GM18873 (cell line): ENCODE results near the gene FBXO8.
"Not testable (repeated sequence)": the region's sequence is repeated elsewhere in the genome, so short reads cannot be mapped to it uniquely, and the experiment has no call there.

Source experiments
- ATAC-seq: cut with Tn5 transposase; IDR thresholded peaks from one replicate; pipeline ENCODE4 v1.9.1; 2021; ENCODE audit warnings: mild to moderate bottlenecking, moderate library complexity, moderate number of reproducible peaks; ENCODE audit not compliant: unreplicated experiment, low FRiP score

Gene FBXO8, protein sequence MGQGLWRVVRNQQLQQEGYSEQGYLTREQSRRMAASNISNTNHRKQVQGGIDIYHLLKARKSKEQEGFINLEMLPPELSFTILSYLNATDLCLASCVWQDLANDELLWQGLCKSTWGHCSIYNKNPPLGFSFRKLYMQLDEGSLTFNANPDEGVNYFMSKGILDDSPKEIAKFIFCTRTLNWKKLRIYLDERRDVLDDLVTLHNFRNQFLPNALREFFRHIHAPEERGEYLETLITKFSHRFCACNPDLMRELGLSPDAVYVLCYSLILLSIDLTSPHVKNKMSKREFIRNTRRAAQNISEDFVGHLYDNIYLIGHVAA

DNA sequence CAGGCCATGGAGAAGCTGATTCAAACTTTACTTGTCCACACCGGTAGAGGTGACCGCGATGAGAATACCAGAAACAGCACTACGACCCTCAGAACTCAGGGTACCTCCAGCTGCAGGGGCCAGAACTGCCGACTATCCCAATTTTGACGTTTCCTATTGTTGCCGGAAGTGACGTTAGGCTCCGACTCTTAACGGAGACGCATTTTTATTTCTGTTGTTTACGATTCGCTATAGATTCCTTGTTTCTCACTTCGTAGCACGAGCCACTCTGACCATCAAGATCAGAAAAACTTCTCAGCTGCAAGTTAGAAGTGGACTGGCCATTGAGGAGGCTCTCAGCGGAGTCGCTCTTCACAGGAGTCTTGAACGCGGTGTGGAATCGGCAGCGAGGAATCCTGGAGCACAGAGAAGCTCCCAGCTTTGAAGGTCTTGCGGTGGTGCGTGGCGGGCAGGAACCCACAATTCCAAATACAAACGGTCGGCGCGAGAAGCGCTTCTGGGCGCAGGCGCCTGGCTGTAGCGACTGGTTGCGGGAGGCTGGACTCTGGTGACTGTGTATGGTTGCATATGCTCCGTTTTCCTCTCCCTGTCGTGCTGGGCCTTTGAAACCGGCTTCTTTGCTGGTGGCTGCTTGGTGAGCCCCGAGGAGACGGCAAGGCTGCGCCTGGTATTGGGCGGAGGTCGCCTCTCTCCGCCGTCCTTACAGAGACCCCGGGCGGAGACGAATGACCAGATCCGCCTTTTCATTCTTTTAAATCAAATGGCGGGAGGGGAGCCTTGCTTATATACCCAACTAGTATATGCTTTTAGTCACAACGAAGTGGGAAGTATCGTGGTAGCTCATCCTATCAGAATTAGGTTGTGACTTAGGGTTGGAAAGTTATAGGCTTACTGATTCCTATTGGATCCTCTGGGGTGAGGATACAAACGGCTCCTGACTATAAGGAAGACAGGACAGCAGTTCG is at the start of gene FBXO8, which contains the start of gene CEP44:
TSS of gene FBXO8 (minus strand) at position 161 of the 965 bp plus-strand sequence. CDS start 20,575 bp downstream, outside the sequence.
TSS of gene CEP44 (plus strand) at position 405 of the 965 bp plus-strand sequence. CDS start 15,211 bp downstream, outside the sequence.
- peak; percentile 45 for ATAC-seq

DNA sequence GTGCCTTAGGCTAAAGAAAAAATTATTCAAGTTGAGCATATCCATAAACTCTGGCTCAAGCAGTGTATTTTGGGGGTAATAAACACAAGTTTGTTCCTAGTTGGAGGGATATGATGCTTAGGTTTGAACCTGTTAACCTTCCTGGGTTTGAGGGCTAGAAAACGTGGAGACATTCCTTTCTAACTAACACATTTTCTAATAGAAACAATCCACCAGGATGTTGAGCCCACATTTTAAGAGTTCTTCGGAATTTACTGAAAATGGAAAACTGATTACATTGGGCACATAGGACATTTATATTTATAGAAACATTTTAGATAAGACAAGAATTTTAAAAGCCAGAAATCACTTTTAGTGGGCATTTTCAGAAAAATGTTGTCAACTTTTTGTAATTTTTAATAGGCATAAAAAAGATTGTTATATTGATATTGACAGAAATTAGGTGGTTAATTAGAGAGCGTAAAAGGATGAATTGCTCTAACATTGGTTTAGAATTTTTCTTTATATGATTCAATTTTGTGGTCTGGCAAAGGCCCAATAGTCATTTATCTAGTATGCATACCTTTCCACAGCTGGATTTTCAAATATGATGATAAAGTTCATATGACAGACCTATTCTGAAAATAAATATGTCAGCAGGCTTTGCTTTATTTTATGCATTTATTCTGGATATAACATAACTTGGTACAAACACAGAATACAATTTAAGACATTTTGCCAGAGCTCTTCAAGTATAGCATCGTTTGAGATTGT is 49.5 kb upstream of the FBXO8 start:
- no peak for ATAC-seq

DNA sequence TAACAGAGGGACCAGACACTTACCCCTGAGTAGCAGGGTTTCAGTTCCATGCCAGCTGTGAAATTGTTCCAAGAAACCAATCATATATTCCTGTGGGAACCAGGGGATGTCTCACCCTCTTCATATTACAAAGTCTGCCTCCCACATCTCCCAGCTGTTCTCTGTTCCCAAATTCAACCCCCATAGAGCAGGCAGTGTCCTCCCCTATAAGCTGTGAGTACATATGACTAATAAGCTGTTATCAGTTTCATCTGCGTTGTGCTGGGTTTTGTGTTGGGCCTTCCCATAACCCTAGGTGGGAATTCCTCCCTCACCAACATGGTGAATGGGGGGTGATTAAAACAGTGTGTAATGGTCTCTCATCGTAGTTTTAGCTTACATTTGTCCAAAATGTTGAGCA is 41.3 kb upstream of the FBXO8 start:
- ATAC-seq: no peak

DNA sequence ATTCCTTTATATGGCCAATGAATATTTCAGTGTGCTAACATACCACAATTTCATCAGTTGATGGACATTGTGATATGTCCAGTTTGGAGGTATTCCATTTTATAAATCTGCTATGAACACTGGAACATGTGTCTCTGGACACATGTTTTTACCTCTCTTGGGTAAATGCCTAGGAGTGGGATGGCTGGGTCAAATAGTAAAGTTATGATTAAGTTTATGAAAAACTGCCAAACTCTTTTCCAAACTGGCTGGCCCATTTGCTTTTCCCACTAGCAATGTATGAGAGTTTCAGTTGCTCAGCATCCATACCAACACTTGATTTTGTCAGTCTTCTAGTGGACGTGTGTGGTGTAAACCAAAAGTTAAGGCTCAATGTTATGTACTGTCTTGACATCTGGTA is 40.8 kb upstream of the FBXO8 start:
- ATAC-seq: no peak

DNA sequence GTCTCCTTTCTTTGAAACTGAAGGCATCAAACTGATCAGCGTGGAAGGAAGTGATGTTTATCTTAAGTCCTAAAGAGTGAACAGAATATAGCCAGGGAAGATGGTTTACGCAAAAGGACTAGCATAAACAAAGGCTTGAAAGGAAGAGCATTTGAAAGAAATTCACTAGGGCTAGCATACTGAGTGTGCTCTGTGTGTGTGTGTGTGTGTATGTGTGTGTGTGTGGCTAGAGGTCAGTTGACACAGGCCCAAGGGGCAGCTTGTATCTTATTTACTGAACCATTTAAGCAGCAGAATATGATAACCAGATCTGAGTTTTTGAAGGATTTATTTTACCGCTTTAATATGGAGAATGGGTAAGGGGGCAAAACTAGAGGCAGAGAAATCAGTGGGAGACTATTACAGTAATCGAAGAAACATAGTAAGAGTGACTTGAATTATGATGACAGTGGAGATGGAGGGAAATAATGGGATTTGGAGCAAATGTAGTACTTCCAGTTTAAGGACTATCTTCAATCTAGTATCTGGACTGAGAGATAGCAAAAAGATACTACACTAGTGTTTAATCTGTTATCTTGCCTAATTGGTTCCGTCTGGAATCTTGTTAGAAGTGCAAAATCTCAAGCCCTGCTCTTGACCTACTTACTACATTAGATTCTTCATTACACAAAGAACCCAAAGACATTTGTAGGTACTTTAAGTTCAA is 37.2 kb upstream of the FBXO8 start:
- no peak for ATAC-seq

DNA sequence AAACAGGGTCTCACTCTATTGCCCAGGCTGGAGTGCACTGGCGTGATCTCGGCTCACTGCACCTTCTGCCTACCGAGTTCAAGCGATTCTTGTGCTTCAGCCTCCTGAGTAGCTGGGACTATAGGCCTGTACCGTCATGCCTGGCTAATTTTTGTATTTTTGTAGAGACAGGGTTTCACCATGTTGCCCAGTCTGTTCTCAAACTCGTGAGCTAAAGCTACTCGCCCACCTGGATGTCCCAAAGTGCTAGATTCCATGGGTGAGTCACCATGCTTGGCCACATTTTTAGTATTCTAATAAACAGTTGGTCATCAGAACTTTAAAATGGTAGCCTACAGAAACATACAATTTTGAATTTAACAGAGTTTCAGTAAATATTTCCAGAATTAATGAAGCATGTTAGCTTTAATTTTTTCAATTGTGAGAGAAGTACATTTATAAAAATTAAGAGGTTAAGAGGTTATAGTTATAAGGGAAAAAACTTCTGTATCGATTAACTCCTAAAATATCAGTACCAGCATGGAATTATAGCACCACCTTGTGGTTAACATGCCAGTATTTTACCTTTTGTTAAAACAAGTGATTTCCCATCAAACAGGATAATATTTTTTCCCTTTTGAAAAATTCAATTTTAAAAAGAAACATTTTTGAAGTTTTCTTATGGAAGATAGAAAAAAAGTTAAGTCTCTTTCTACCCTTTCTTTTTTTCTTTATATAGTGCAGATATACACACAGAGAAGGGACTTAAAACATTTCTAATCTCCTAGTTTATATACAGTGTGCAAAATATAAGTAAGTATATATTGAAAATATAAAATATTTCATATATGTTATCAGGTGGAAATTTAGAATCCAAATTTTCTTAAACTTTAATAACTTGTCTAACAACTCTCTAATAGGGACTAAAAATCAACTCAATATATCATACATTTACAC is 35.6 kb upstream of the FBXO8 start:
- ATAC-seq: no peak

DNA sequence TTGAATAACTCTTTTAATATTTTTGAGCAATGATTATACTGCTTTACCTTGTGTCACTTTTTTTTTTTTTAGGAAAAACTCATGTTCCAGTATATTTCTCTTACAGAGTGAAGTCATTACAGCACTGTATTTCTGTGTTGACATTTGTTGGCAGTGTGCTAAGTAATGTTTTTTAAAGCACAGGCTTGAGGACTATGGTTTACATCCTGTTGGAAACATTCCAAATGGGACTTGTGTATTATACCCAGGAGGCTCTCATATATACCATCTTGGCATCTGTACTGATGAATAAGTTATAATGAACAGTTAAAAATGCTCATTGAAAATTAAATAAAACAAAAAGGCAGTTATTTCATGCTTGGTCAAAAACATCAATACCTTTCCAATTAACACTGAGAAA is 34.1 kb upstream of the FBXO8 start:
- no peak for ATAC-seq

DNA sequence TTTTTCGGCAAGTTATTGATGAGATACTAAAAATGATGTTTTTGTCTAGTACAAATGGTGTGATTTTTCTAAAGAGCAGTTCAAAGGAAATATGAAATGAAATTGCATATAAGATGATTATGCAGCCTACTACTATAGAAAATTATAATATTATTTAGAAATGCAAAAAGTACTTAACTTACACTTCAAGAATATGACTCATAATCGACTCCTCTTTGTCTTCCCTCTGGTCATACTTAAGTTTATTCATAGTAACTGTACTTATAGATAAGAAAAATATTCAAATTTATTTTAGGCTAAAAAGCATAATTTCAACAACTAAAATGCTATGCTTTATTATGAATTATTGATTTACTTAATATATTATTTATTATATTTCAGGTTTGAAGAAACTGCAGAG is 33.5 kb upstream of the FBXO8 start:
- ATAC-seq: no peak

DNA sequence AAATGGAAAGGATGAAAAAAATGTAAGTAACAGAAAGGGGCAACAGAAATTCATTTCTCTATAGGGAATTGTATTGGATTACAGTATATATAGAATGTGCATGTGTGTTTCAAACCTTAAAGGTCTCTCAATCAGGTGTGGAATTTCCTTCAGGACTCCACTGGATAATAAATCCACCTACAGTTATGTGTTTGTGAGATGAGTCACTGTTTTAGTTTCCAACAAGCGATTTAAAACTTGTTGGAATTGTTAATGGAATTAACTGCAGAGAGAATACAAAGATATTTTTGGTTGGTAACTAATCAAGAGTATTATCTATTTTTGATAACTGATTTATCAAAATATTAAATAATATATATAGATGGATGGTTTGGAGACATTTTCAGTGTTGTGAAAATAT is 33.1 kb upstream of the FBXO8 start:
- ATAC-seq: no peak

DNA sequence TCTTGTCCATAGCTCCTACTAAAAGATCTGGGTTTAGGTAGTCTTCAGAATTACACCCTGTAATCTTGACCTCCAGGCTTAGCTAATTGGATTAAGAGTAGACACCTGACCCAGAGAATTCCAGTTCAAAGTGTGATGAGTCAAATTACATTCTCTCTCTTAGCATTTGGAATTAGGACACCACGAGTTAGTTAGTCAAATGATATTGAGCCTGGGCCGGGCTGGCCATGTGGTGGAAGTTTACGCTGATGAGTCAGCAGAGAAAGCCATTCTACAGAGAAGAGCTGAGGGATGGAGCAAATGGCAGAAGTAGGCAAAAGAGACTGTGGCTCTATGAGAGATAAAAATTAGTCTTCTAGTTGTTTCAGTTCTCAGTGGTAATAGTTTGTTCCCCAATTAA is 31.3 kb upstream of the FBXO8 start:
- ATAC-seq: no peak

DNA sequence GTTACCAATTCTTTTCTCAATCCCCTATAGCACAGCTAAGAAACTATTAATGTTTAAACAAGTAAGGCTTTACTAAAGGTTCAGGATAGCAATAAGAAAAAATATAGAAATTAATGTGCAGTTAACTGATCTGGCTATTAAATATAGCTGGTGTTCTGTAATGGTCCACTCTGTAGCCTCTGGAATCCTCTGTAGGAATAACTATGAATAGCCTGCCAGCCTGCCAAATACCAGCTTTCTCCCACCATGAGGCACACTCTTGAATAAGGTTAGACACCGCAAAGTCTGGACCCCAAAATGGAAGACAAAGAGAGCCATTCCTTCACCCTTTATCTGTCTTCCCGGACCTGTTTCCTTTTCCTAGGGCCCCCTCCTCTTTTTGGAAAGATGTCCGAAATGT is 30.8 kb upstream of the FBXO8 start:
- no peak for ATAC-seq

DNA sequence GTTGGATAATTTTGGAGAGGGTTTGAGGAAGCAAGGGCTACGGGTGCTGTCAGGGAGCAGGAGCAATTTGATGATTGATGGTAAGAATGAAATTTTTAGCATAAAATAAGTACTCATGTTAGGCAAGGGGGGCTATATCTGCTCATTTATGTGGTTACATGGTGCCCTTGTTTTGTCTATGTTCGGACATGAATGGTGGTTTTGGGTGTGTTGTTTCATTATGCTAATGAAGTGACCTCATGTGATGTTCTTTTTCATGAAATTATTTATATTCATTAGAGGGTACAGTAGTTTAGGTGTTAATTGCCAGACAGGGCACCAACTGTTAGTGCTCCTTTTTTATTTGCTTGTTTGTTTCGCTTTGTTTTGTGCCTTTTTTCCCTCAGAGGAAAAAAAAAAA is 29.5 kb upstream of the FBXO8 start:
- ATAC-seq: no peak

DNA sequence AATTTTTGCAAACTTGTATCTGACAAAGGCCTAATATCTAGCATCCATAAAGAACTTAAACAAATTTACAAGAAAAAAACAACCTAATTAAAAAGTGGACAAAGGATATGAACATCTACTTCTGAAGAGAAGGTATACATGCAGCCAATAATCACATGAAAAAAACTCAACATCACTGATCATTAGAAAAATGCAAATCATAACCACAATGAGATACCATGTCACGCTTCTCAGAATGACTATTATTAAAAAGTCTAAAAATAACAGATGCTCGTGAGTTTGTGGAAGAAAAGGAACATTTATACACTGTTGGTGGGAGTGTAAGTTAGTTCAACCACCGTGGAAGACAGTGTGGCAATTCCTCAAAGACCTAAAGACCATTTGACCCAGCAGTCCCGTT is 24.2 kb upstream of the FBXO8 start:
- ATAC-seq: no peak

DNA sequence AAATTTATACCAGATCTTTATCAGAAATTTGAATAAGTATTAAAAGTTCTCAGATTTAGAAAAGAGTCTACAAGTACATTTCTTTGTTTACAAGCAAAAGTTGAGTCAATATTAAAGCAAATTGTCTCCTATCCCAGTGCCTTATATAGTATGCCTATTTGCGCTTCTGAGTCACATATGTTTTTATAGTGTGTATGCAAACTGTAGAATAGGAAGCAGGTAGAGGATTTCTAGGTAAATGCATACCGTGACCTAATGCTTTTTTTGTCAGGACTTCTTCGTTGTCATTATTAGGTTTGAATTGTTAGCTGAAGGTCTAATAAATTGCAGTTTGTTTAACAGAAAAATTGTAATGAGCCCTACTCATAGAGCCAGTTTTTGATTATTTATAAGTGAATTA is 22.5 kb upstream of the FBXO8 start:
- ATAC-seq: no peak

DNA sequence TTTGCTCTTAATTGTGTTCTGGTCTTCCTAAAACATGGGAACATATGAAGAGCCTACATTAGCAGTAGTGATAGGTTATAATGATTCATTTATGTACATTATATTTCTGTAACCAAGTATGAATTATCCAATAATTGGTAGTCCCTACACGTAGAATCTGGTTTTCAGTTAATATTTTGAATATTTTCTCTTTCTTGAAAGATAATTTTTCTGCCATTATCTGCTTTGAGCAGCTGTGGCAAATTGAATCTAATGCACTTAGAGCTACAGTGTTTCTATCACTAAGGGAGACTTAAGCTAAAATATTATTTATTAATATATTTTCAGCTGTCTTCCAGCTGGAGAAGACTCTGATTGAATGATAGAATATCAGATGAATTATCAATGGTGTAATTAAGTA is 21.2 kb upstream of the FBXO8 start:
- no peak for ATAC-seq

DNA sequence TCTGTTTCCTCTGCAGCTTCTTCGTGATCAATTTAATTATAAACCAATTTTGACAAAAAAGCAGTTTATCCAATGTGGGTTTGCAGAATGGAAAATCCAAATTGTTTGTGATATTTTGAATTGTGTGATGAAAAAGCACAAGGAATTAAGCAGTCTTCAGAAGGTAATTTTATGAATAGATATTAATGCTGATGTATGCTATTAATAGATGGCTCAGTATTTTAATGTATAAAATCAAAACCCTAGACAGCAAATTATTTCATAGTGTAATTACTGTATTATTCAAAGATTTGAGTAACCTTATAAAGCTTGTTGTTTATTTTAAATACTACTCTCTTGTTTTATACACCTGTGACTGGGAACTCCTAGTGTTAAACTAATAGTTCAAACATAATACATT is 20.2 kb upstream of the FBXO8 start:
- ATAC-seq: no peak

DNA sequence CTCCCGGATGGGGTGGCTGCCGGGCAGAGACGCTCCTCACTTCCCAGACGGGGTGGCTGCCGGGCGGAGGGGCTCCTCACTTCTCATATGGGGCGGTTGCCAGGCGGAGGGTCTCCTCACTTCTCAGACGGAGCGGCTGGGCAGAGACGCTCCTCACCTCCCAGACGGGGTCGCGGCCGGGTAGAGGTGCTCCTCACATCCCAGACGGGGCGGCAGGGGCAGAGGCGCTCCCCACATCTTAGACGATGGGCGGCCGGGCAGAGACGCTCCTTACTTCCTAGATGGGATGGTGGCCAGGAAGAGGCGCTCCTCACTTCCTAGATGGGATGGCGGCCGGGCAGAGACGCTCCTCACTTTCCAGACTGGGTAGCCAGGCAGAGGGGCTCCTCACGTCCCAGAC is 11.7 kb upstream of the FBXO8 start:
- not testable (repeated sequence) for ATAC-seq

DNA sequence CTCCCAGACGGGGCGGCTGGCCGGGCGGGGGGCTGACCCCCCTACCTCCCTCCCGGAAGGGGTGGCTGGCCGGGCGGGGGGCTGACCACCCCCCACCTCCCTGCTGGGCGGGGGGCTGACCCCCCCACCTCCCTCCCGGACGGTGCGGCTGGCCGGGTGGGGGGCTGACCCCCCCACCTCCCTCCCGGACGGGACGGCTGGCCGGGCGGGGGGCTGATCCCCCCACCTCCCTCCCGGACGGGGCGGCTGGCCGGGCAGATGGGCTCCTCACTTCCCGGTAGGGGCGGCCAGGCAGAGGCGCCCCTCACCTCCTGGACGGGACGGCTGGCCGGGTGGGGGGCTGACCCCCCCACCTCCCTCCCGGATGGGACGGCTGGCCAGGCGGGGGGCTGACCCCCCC is 11.2 kb upstream of the FBXO8 start:
- ATAC-seq: not testable (repeated sequence)

DNA sequence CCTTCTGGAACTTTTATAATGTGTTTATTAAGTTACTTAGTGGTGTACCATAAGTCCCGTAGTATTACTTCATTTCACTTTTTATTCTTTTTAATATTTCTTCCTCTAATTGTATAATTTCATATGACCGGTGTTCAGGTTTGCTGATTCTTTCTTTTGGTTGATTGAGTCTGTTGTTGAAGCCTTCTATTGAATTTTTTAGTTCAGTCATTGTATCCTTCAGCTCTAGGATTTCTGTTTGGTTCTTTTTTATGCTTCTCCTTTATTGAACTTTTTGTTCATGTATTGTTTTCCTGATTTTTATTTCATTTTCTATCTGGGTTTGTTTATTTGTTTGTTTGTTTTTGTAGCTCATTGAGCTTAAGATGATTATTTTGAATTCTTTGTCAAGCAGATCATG is 9.0 kb upstream of the FBXO8 start:
- no peak for ATAC-seq
